SK-N-SH (cell line): ENCODE data around the gene PCDH1. TPM values are rescaled to one million over a fixed set of nuclear protein-coding genes. Genes with fewer than 3 reads are reported as not detected.

Experiments used
- CTCF ChIA-PET: fragments of 300-600, 350-600 bp; formaldehyde crosslinking; extraction: SDS; loops from one replicate; lab custom pipeline; 2021; lab: Yijun Ruan, JAX
- POLR2A ChIA-PET: fragments of 350-600 bp; sonication (Branson Sonifier 250); formaldehyde crosslinking; extraction: SDS; loops from one replicate; lab custom pipeline; 2020; ENCODE audit warnings: antibody characterized with exemption, inconsistent platforms; lab: Yijun Ruan, JAX
- DNase-seq: peaks from one replicate; pipeline ENCODE4 v3.0.0; 2012
- H2AFZ ChIP-seq: fragments of 200-600 bp; sonication (generic); 2 replicates; pipeline ENCODE4 v1.8.1; 2016; ENCODE audit warnings: antibody characterized with exemption, mild to moderate bottlenecking, low read depth
- H3F3A ChIP-seq: fragments of 200-600 bp; sonication (generic); replicated peaks from 2 replicates; pipeline ENCODE3; 2016; ENCODE audit warnings: antibody characterized with exemption, mild to moderate bottlenecking; ENCODE audit not compliant: insufficient read depth
- H3K27ac ChIP-seq, 2 experiments: fragments of 200-500 bp in 1 of 2; fragments of 200-600 bp in 1 of 2; sonication (Bioruptor generic) in 1 of 2; sonication (generic), shearing (Covaris generic) in 1 of 2; 2 replicates each; pipeline versions ENCODE4 v1.5.1 to v1.6.1; 2014 to 2016; ENCODE audit warnings: low read depth in 2 of 2, inconsistent platforms in 1 of 2, low read length in 1 of 2, mild to moderate bottlenecking in 1 of 2, mixed read lengths in 1 of 2
- H3K27me3 ChIP-seq: fragments of 200-600 bp; sonication (generic), shearing (Covaris generic); 2 replicates; pipeline ENCODE4 v1.6.1; 2016; ENCODE audit warnings: mixed run types; ENCODE audit not compliant: insufficient read depth
- H3K36me3 ChIP-seq, 2 experiments: fragments of 200-500 bp in 1 of 2; fragments of 200-600 bp in 1 of 2; sonication (Bioruptor generic) in 1 of 2; sonication (generic) in 1 of 2; replicated peaks in 1 of 2; 2 replicates each; pipeline versions ENCODE3 to v1.5.1; 2014 to 2016; ENCODE audit warnings: low read length in 1 of 2, mild to moderate bottlenecking in 1 of 2; ENCODE audit not compliant: insufficient read depth in 2 of 2, control insufficient read depth in 1 of 2
- H3K4me1 ChIP-seq, 2 experiments: fragments of 200-500 bp in 1 of 2; fragments of 200-600 bp in 1 of 2; sonication (Bioruptor generic) in 1 of 2; sonication (generic), shearing (Covaris generic) in 1 of 2; 2 replicates each; pipeline versions ENCODE4 v1.5.1 to v1.6.1; 2014 to 2016; ENCODE audit warnings: low read depth in 1 of 2, low read length in 1 of 2, mixed run types in 1 of 2; ENCODE audit not compliant: insufficient read depth in 2 of 2, control insufficient read depth in 1 of 2
- H3K4me2 ChIP-seq: fragments of 200-600 bp; sonication (generic), shearing (Covaris generic); 2 replicates; pipeline ENCODE4 v1.6.1; 2017; ENCODE audit warnings: mixed run types
- H3K4me3 ChIP-seq, 2 experiments: fragments of 200-500 bp in 1 of 2; fragments of 200-600 bp in 1 of 2; sonication (Bioruptor generic) in 1 of 2; sonication (generic), shearing (Covaris generic) in 1 of 2; 2 replicates each; pipeline versions ENCODE4 v1.5.1 to v1.8.1; 2014 to 2016; ENCODE audit warnings: low read depth in 2 of 2, inconsistent platforms in 1 of 2, low read length in 1 of 2, mild to moderate bottlenecking in 1 of 2, mixed read lengths in 1 of 2, moderate library complexity in 1 of 2
- H3K79me2 ChIP-seq: fragments of 200-600 bp; sonication (generic); 2 replicates; pipeline ENCODE4 v1.8.1; 2017; ENCODE audit warnings: mild to moderate bottlenecking; ENCODE audit not compliant: insufficient read depth
- H3K9ac ChIP-seq: fragments of 200-600 bp; sonication (generic); 2 replicates; pipeline ENCODE4 v1.6.1; 2017; ENCODE audit warnings: mixed run types
- H3K9me2 ChIP-seq: fragments of 200-600 bp; sonication (generic); 2 replicates; pipeline ENCODE4 v1.6.1; 2017; ENCODE audit warnings: mixed run types
- H3K9me3 ChIP-seq: fragments of 200-600 bp; sonication (generic); 2 replicates; pipeline ENCODE4 v1.6.1; 2017; ENCODE audit warnings: mixed run types, mild to moderate bottlenecking, moderate library complexity
- H4K20me1 ChIP-seq: fragments of 200-600 bp; sonication (generic); 2 replicates; pipeline ENCODE4 v1.6.1; 2017; ENCODE audit warnings: mild to moderate bottlenecking, mixed run types; ENCODE audit not compliant: insufficient read depth
- CHD2 ChIP-seq: fragments of 150-350 bp; IDR thresholded peaks from 2 replicates; pipeline ENCODE4 v1.6.1; 2018; ENCODE audit warnings: low read length; ENCODE audit not compliant: partially characterized antibody
- CTCF ChIP-seq: fragments of 200-600 bp; sonication (generic); IDR thresholded peaks from 2 replicates; pipeline ENCODE4 v1.6.1; 2017; ENCODE audit warnings: antibody characterized with exemption, mild to moderate bottlenecking, moderate library complexity
- ELF1 ChIP-seq: IDR thresholded peaks from 2 replicates; pipeline ENCODE4 v1.4.0; 2012
- EZH2phosphoT487 ChIP-seq: fragments of 200-600 bp; sonication (generic); IDR thresholded peaks from 2 replicates; pipeline ENCODE4 v1.6.1; 2017; ENCODE audit warnings: low read depth, mixed run types, mild to moderate bottlenecking, antibody characterized with exemption, moderate library complexity, borderline replicate concordance
- FOXM1 ChIP-seq: IDR thresholded peaks from 2 replicates; pipeline ENCODE4 v1.4.0; 2012; ENCODE audit warnings: low read depth, mild to moderate bottlenecking
- IRF3 ChIP-seq: fragments of 150-350 bp; IDR thresholded peaks from 2 replicates; pipeline ENCODE4 v1.6.1; 2016; ENCODE audit warnings: mild to moderate bottlenecking, low read depth, low read length
- MAX ChIP-seq: IDR thresholded peaks from 2 replicates; pipeline ENCODE4 v1.4.0; 2012; ENCODE audit warnings: low read depth
- MEF2A ChIP-seq: IDR thresholded peaks from 2 replicates; pipeline ENCODE4 v1.4.0; 2012; ENCODE audit warnings: low read depth, borderline replicate concordance
- MXI1 ChIP-seq: IDR thresholded peaks from 2 replicates; pipeline ENCODE4 v1.6.1; 2012; ENCODE audit warnings: mild to moderate bottlenecking, low read depth, low read length, improper control_type of control experiment
- NFIC ChIP-seq: IDR thresholded peaks from 2 replicates; pipeline ENCODE4 v1.4.0; 2012; ENCODE audit warnings: borderline replicate concordance
- RAD21 ChIP-seq: IDR thresholded peaks from 2 replicates; pipeline ENCODE4 v1.6.1; 2012; ENCODE audit warnings: mild to moderate bottlenecking, low read length
- RCOR1 ChIP-seq: fragments of 150-350 bp; IDR thresholded peaks from 2 replicates; pipeline ENCODE4 v1.6.1; 2017; ENCODE audit warnings: antibody characterized with exemption, low read length
- REST ChIP-seq: IDR thresholded peaks from 2 replicates; pipeline ENCODE4 v1.6.1; 2012; ENCODE audit warnings: mild to moderate bottlenecking, low read depth, low read length, moderate library complexity
- RXRA ChIP-seq: IDR thresholded peaks from 2 replicates; pipeline ENCODE4 v1.4.0; 2012; ENCODE audit warnings: low read depth, mild to moderate bottlenecking, borderline replicate concordance
- TAF1 ChIP-seq: IDR thresholded peaks from 2 replicates; pipeline ENCODE4 v1.6.1; 2012; ENCODE audit warnings: low read depth, mild to moderate bottlenecking, low read length, moderate library complexity, borderline replicate concordance
- TEAD4 ChIP-seq: IDR thresholded peaks from 2 replicates; pipeline ENCODE4 v1.4.0; 2012; ENCODE audit warnings: mild to moderate bottlenecking, borderline replicate concordance; ENCODE audit not compliant: insufficient read depth
- ZBTB33 ChIP-seq: IDR thresholded peaks from 2 replicates; pipeline ENCODE4 v1.4.0; 2012; ENCODE audit warnings: low read depth, borderline replicate concordance
- WGBS: methylation state at CpG from one replicate; pipeline ENCODE4 v1.1.6; 2017; ENCODE audit warnings: low lambda C conversion rate; 5-methylcytosine and 5-hydroxymethylcytosine counted together
- polyA plus RNA-seq, 3 experiments: library from polyadenylated mRNA; depleted of rRNA; stranded (reverse); fragments of >200 nt; gene quantifications; 2 replicates each; pipeline ENCODE4 v1.2.3, GENCODE V29; 2012

Gene PCDH1
- polyA plus RNA-seq, 1 of the 3 experiments (the other 2 are of a cell fraction), result 0.08 TPM

- TF ChIP-seq MEF2A (no peak), CTCF (no peak), MXI1 (no peak), MAX (no peak), TEAD4 (no peak), RCOR1 (no peak), IRF3 (no peak), RAD21 (no peak), REST (no peak), FOXM1 (no peak), CHD2 (no peak), TAF1 (no peak), ELF1 (no peak), EZH2phosphoT487 (no peak), RXRA (no peak), NFIC (no peak), ZBTB33 (no peak)
- H3K9ac ChIP-seq, result no peak overlapping the region
Observed at GRCh38 chr5:141909212-141909611, 31.0 kb upstream of the PCDH1 start.

More at GRCh38 chr5:141909212-141909611, 31.0 kb upstream of the PCDH1 start:
- Histone ChIP-seq H4K20me1 (no peaks in the 10 kb centered on the region), H3K4me2 (no peak overlapping the region), H3K9me3 (no peaks in the 10 kb centered on the region), H3K79me2 (no peaks in the 10 kb centered on the region), H3K9me2 (no peaks in the 10 kb centered on the region), H3F3A (no peaks in the 10 kb centered on the region), H3K27me3 (no peaks in the 10 kb centered on the region), H3K27ac (no peak overlapping the region), H3K4me1 (peaks cover 0 to 4% of the 10 kb centered on the region in 2 experiments; a peak in 1 of 4 replicates), H2AFZ (no peak overlapping the region), H3K36me3 (no peaks in the 10 kb centered on the region), H3K4me3 (no peak overlapping the region)
- ChIA-PET CTCF (interaction anchor here (0.6 to 3.5 kb wide), 5 partner anchors 19 to 216 kb away, joined by 4 to 15 read pairs (median 8); partner anchors contain the start of gene PCDH1), POLR2A (interaction anchor here (1.8 kb wide), 1 partner anchor 14 kb away, joined by 5 read pairs; the partner anchor contains the start of gene DELE1)
- WGBS, result 82% methylated on average over 4 of the region's 4 CpGs
- DNase-seq, result no peak
